ENCODE measurements around the gene EPB41L4B. TPM values are rescaled to one million over a fixed set of nuclear protein-coding genes. Genes with fewer than 3 reads are reported as not detected.

The EPB41L4B gene
- total and polyA plus RNA-seq, 2 of the 13 experiments (the other 11 are each of a cell fraction or from before 2014, with no cell fraction given), result 17.6 to 22.1 TPM

- H4K20me1 ChIP-seq (ENCODE audit: insufficient read depth, low read length), result no peaks in the 10 kb centered on the region
- H3K4me2 ChIP-seq (ENCODE audit: low read depth, low read length), result no peak overlapping the region
- H3K27me3 ChIP-seq (ENCODE audit: control insufficient read depth in 1 of 2, insufficient read depth in 2 of 2, low read length in 2 of 2), result no peaks in the 10 kb centered on the region
- intact Hi-C loops (cut with micrococcal nuclease; ENCODE audit: unreplicated experiment) (no loop called here), in situ Hi-C loops (cut with HindIII; ENCODE audit: extremely low pct_ligation_motif_present, low pct_unique_long_range_greater_than_20kb) (no loop called here)
- 90% methylated on average over 2 of the region's 2 CpGs for WGBS (ENCODE audit: low lambda C conversion rate)
- ChIA-PET CTCF (ENCODE audit: low intra/inter-chr PET ratio, low total read pairs) (no interaction called here), POLR2A (no interaction called here)
- BruUV-seq (replicated peaks), result no TSS peak
- H3K79me2 ChIP-seq (ENCODE audit: insufficient read depth, low read length), result no peaks in the 10 kb centered on the region
- H3K36me3 ChIP-seq (replicated peaks in 1 of 2; ENCODE audit: control insufficient read depth in 1 of 2, insufficient read depth in 2 of 2, low read length in 2 of 2), result peaks cover 1 to 7% of the 10 kb centered on the region in 2 experiments; a peak in 3 of 5 replicates
- H3K9ac ChIP-seq (ENCODE audit: insufficient read depth, low read depth, low read length), result no peak overlapping the region
- H2AFZ ChIP-seq (ENCODE audit: low read length), result no peak overlapping the region
- ATAC-seq, result no peak
- H3K27ac ChIP-seq (ENCODE audit: extremely low read length, insufficient read depth, low read length), result no peak overlapping the region
- FAIRE-seq, result no peak
- no peaks in the 10 kb centered on the region for H3K9me3 ChIP-seq (ENCODE audit: low read length)
- TF ChIP-seq ZNF503 (CRISPR knock-in tag; IDR thresholded peaks at IDR 0.05), result no peak
- no peaks in the 10 kb centered on the region for H3K4me1 ChIP-seq (ENCODE audit: insufficient read depth, low read length)
- no peak overlapping the region for H3K4me3 ChIP-seq (replicated peaks in 1 of 3; ENCODE audit: insufficient read depth in 1 of 3, low read depth in 2 of 3, low read length in 3 of 3)
- DNase-seq (ENCODE audit: low spot score), result no peak
Observed at GRCh38 chr9:109242014-109242413, 78.8 kb downstream of the EPB41L4B start.

GRCh38 chr9:109241207-109241606, 79.7 kb downstream of the EPB41L4B start:
- no TSS peak for BruUV-seq (replicated peaks)
- intact Hi-C loops (cut with micrococcal nuclease; ENCODE audit: unreplicated experiment), result no loop called here
- ATAC-seq (no peak), FAIRE-seq (no peak), DNase-seq (ENCODE audit: low spot score) (no peak)
- 95% methylated on average over 3 of the region's 3 CpGs for WGBS (ENCODE audit: low lambda C conversion rate)
- no peaks in the 10 kb centered on the region for H4K20me1 ChIP-seq (ENCODE audit: insufficient read depth, low read length)
- no peak overlapping the region for H3K4me2 ChIP-seq (ENCODE audit: low read depth, low read length)
- no peaks in the 10 kb centered on the region for H3K27me3 ChIP-seq (ENCODE audit: control insufficient read depth in 1 of 2, insufficient read depth in 2 of 2, low read length in 2 of 2)
- no peaks in the 10 kb centered on the region for H3K79me2 ChIP-seq (ENCODE audit: insufficient read depth, low read length)
- peaks cover 1 to 7% of the 10 kb centered on the region in 2 experiments; a peak in 3 of 5 replicates for H3K36me3 ChIP-seq (replicated peaks in 1 of 2; ENCODE audit: control insufficient read depth in 1 of 2, insufficient read depth in 2 of 2, low read length in 2 of 2)
- no peak overlapping the region for H2AFZ ChIP-seq (ENCODE audit: low read length)
- CTCF ChIA-PET (ENCODE audit: low intra/inter-chr PET ratio, low total read pairs), result no interaction called here
- no peak overlapping the region for H3K4me3 ChIP-seq (replicated peaks in 1 of 3; ENCODE audit: insufficient read depth in 1 of 3, low read depth in 2 of 3, low read length in 3 of 3)
- in situ Hi-C loops (cut with HindIII; ENCODE audit: extremely low pct_ligation_motif_present, low pct_unique_long_range_greater_than_20kb), result no loop called here
- H3K27ac ChIP-seq (ENCODE audit: extremely low read length, insufficient read depth, low read length), result no peak overlapping the region
- H3K9me3 ChIP-seq (ENCODE audit: low read length), result no peaks in the 10 kb centered on the region
- H3K4me1 ChIP-seq (ENCODE audit: insufficient read depth, low read length), result no peaks in the 10 kb centered on the region
- POLR2A ChIA-PET, result no interaction called here
- no peak overlapping the region for H3K9ac ChIP-seq (ENCODE audit: insufficient read depth, low read depth, low read length)
- TF ChIP-seq TRIM24 (CRISPR knock-in tag; IDR thresholded peaks at IDR 0.05), result no peak
- TF ChIP-seq JUND (CRISPR knock-in tag; IDR thresholded peaks at IDR 0.05), result no peak
- no peak for TF ChIP-seq ELF1 (CRISPR knock-in tag; IDR thresholded peaks at IDR 0.05)
- TF ChIP-seq, protein P1, sequence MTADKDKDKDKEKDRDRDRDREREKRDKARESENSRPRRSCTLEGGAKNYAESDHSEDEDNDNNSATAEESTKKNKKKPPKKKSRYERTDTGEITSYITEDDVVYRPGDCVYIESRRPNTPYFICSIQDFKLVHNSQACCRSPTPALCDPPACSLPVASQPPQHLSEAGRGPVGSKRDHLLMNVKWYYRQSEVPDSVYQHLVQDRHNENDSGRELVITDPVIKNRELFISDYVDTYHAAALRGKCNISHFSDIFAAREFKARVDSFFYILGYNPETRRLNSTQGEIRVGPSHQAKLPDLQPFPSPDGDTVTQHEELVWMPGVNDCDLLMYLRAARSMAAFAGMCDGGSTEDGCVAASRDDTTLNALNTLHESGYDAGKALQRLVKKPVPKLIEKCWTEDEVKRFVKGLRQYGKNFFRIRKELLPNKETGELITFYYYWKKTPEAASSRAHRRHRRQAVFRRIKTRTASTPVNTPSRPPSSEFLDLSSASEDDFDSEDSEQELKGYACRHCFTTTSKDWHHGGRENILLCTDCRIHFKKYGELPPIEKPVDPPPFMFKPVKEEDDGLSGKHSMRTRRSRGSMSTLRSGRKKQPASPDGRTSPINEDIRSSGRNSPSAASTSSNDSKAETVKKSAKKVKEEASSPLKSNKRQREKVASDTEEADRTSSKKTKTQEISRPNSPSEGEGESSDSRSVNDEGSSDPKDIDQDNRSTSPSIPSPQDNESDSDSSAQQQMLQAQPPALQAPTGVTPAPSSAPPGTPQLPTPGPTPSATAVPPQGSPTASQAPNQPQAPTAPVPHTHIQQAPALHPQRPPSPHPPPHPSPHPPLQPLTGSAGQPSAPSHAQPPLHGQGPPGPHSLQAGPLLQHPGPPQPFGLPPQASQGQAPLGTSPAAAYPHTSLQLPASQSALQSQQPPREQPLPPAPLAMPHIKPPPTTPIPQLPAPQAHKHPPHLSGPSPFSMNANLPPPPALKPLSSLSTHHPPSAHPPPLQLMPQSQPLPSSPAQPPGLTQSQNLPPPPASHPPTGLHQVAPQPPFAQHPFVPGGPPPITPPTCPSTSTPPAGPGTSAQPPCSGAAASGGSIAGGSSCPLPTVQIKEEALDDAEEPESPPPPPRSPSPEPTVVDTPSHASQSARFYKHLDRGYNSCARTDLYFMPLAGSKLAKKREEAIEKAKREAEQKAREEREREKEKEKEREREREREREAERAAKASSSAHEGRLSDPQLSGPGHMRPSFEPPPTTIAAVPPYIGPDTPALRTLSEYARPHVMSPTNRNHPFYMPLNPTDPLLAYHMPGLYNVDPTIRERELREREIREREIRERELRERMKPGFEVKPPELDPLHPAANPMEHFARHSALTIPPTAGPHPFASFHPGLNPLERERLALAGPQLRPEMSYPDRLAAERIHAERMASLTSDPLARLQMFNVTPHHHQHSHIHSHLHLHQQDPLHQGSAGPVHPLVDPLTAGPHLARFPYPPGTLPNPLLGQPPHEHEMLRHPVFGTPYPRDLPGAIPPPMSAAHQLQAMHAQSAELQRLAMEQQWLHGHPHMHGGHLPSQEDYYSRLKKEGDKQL (CRISPR knock-in tag; IDR thresholded peaks at IDR 0.05; ENCODE audit: low read depth), result no peak
- TF ChIP-seq YEATS2 (CRISPR knock-in tag; IDR thresholded peaks at IDR 0.05; ENCODE audit: borderline replicate concordance), result no peak
- TF ChIP-seq IRX3 (CRISPR knock-in tag; IDR thresholded peaks at IDR 0.05; ENCODE audit: borderline replicate concordance, low read depth), result no peak
- TF ChIP-seq, protein P2, sequence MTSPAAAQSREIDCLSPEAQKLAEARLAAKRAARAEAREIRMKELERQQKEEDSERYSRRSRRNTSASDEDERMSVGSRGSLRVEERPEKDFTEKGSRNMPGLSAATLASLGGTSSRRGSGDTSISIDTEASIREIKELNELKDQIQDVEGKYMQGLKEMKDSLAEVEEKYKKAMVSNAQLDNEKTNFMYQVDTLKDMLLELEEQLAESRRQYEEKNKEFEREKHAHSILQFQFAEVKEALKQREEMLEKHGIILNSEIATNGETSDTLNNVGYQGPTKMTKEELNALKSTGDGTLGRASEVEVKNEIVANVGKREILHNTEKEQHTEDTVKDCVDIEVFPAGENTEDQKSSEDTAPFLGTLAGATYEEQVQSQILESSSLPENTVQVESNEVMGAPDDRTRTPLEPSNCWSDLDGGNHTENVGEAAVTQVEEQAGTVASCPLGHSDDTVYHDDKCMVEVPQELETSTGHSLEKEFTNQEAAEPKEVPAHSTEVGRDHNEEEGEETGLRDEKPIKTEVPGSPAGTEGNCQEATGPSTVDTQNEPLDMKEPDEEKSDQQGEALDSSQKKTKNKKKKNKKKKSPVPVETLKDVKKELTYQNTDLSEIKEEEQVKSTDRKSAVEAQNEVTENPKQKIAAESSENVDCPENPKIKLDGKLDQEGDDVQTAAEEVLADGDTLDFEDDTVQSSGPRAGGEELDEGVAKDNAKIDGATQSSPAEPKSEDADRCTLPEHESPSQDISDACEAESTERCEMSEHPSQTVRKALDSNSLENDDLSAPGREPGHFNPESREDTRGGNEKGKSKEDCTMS (CRISPR knock-in tag; conservative IDR thresholded peaks at IDR 0.05), result no peak
- TF ChIP-seq ZNF101 (CRISPR knock-in tag; IDR thresholded peaks at IDR 0.05; ENCODE audit: borderline replicate concordance, low read depth), result no peak

Data from HepG2 (cell line).